HEK293 (cell line): Measurements from ENCODE around the gene HK2.

Experiments used
- CTCF ChIA-PET: fragments of 350-600 bp; formaldehyde crosslinking; extraction: SDS; loops from one replicate; lab custom pipeline; 2021; ENCODE audit warnings: antibody characterized with exemption; lab: Yijun Ruan, JAX
- POLR2A ChIA-PET: fragments of 300-600 bp; formaldehyde crosslinking; extraction: SDS; loops from one replicate; lab custom pipeline; 2020; ENCODE audit warnings: antibody characterized with exemption, inconsistent platforms; lab: Yijun Ruan, JAX
- H3K27ac ChIP-seq: fragments of 200-500 bp; sonication (Bioruptor generic); 2 replicates; pipeline ENCODE4 v1.5.1; 2014; ENCODE audit warnings: low read depth, low read length, control low read depth, inconsistent platforms; ENCODE audit errors: extremely low read depth
- H3K36me3 ChIP-seq, 2 experiments: fragments of 200-500 bp in 1 of 2; sonication (Bioruptor generic) in 1 of 2; 1 replicate in 1 of 2; 2 replicates in 1 of 2; pipeline ENCODE4 v1.5.1; 2014 to 2017; ENCODE audit warnings: inconsistent platforms in 2 of 2, low read length in 2 of 2; ENCODE audit not compliant: control insufficient read depth in 2 of 2, insufficient read depth in 1 of 2
- H3K4me1 ChIP-seq: fragments of 200-500 bp; sonication (Bioruptor generic); 2 replicates; pipeline ENCODE4 v1.5.1; 2014; ENCODE audit warnings: mild to moderate bottlenecking, low read length, inconsistent platforms; ENCODE audit not compliant: control insufficient read depth, insufficient read depth
- H3K4me3 ChIP-seq: 2 replicates; pipeline ENCODE4 v1.5.1; 2011; ENCODE audit warnings: low read depth, mild to moderate bottlenecking, control low read depth, low read length, moderate library complexity
- H3K9me3 ChIP-seq: fragments of 200-500 bp; sonication (Bioruptor generic); 2 replicates; pipeline ENCODE4 v1.5.1; 2014; ENCODE audit warnings: low read depth, low read length, inconsistent platforms; ENCODE audit not compliant: control insufficient read depth, insufficient read depth
- ELK4 ChIP-seq: IDR thresholded peaks from 2 replicates; pipeline ENCODE4 v1.6.1; 2011; ENCODE audit warnings: mild to moderate bottlenecking, low read depth, low read length, borderline replicate concordance
- TCF7L2 ChIP-seq: IDR thresholded peaks from 2 replicates; pipeline ENCODE4 v1.6.1; 2011; ENCODE audit warnings: low read depth, mild to moderate bottlenecking, inconsistent platforms, low read length, moderate library complexity, borderline replicate concordance
- ZBTB44 ChIP-seq: fragments of 450-650 bp; IDR thresholded peaks from 2 replicates; pipeline ENCODE4 v1.5.1; 2018; ENCODE audit warnings: missing biosample characterization, mild to moderate bottlenecking, missing genetic modification characterization
- ZIC2 ChIP-seq: fragments of 450-650 bp; formaldehyde crosslinking; IDR thresholded peaks from 2 replicates; pipeline ENCODE4 v1.5.1; 2016; ENCODE audit warnings: missing biosample characterization, missing genetic modification characterization
- ZNF140 ChIP-seq: fragments of 450-650 bp; formaldehyde crosslinking; IDR thresholded peaks from 2 replicates; pipeline ENCODE4 v1.5.1; 2016; ENCODE audit warnings: missing biosample characterization, missing genetic modification characterization
- ZNF239 ChIP-seq: fragments of 450-650 bp; formaldehyde crosslinking; IDR thresholded peaks from 2 replicates; pipeline ENCODE4 v1.5.1; 2016; ENCODE audit warnings: missing biosample characterization, missing genetic modification characterization
- ZNF302 ChIP-seq: fragments of 450-650 bp; formaldehyde crosslinking; IDR thresholded peaks from 2 replicates; pipeline ENCODE4 v1.5.1; 2016; ENCODE audit warnings: missing biosample characterization, missing genetic modification characterization, low read depth
- ZNF324 ChIP-seq: fragments of 450-650 bp; formaldehyde crosslinking; IDR thresholded peaks from 2 replicates; pipeline ENCODE4 v1.5.1; 2016; ENCODE audit warnings: missing biosample characterization, missing genetic modification characterization
- ZNF335 ChIP-seq: fragments of 450-650 bp; formaldehyde crosslinking; conservative IDR thresholded peaks from 2 replicates; pipeline ENCODE4 v1.5.1; 2016; ENCODE audit warnings: missing biosample characterization, missing genetic modification characterization
- ZNF350 ChIP-seq: fragments of 450-650 bp; formaldehyde crosslinking; IDR thresholded peaks from 2 replicates; pipeline ENCODE4 v1.5.0; 2017; ENCODE audit warnings: missing biosample characterization, mild to moderate bottlenecking, missing genetic modification characterization
- ZNF518A ChIP-seq: fragments of 450-650 bp; formaldehyde crosslinking; conservative IDR thresholded peaks from 2 replicates; pipeline ENCODE4 v1.5.1; 2016; ENCODE audit warnings: low read depth, missing biosample characterization, missing genetic modification characterization
- ZNF521 ChIP-seq: fragments of 450-650 bp; formaldehyde crosslinking; IDR thresholded peaks from 2 replicates; pipeline ENCODE4 v1.5.1; 2017; ENCODE audit warnings: missing biosample characterization, mild to moderate bottlenecking, missing genetic modification characterization
- ZNF529 ChIP-seq: fragments of 450-650 bp; formaldehyde crosslinking; IDR thresholded peaks from 2 replicates; pipeline ENCODE4 v1.5.1; 2017; ENCODE audit warnings: missing genetic modification characterization, missing biosample characterization; ENCODE audit not compliant: insufficient replicate concordance
- ZNF645 ChIP-seq: fragments of 450-650 bp; formaldehyde crosslinking; IDR thresholded peaks from 2 replicates; pipeline ENCODE4; 2016; ENCODE audit warnings: missing biosample characterization, missing genetic modification characterization
- ZNF837 ChIP-seq: fragments of 450-650 bp; formaldehyde crosslinking; IDR thresholded peaks from 2 replicates; pipeline ENCODE4 v1.5.1; 2016; ENCODE audit warnings: missing biosample characterization, missing genetic modification characterization

Gene HK2

GRCh38 chr2:74893332-74893731 lies 59.4 kb downstream of the HK2 start:
- Histone ChIP-seq H3K4me3 (no peak overlapping the region), H3K4me1 (no peaks in the 10 kb centered on the region), H3K27ac (no peak overlapping the region), H3K36me3 (peaks cover 0 to 26% of the 10 kb centered on the region in 2 experiments), H3K9me3 (no peaks in the 10 kb centered on the region)
- POLR2A ChIA-PET: no interaction called here
- CTCF ChIA-PET: interaction anchor here (1.2 kb wide), 1 partner anchor 14 kb away, joined by 3 read pairs; no protein-coding TSS in a partner anchor
- TF ChIP-seq ZNF518A (tag by site-specific recombination) (no peak), ZNF837 (tag by site-specific recombination) (no peak), ZBTB44 (no peak), ZNF302 (no peak), ZNF335 (tag by site-specific recombination) (no peak), ZNF645 (tag by site-specific recombination) (no peak)

- no peaks in the 10 kb centered on the region for H3K9me3 ChIP-seq
- TF ChIP-seq ZNF324 (tag by site-specific recombination): no peak
- no peak for TF ChIP-seq ZNF239 (tag by site-specific recombination)
- TF ChIP-seq, all 188 proteins: peak for 0
- peaks cover 0 to 16% of the 10 kb centered on the region in 2 experiments; a peak in 1 of 3 replicates for H3K36me3 ChIP-seq
- POLR2A ChIA-PET: no interaction called here
- no peak overlapping the region for H3K27ac ChIP-seq
- CTCF ChIA-PET: no interaction called here
- H3K4me3 ChIP-seq: no peak overlapping the region
- H3K4me1 ChIP-seq: no peaks in the 10 kb centered on the region
Measured at GRCh38 chr2:74894272-74894981, 60.5 kb downstream of the HK2 start.

GRCh38 chr2:74895001-74895400 lies 61.1 kb downstream of the HK2 start:
- CTCF ChIA-PET: no interaction called here
- no peaks in the 10 kb centered on the region for H3K9me3 ChIP-seq
- peaks cover 0 to 10% of the 10 kb centered on the region in 2 experiments; a peak in 1 of 3 replicates for H3K36me3 ChIP-seq
- no peak overlapping the region for H3K27ac ChIP-seq
- POLR2A ChIA-PET: no interaction called here
- no peaks in the 10 kb centered on the region for H3K4me1 ChIP-seq
- no peak overlapping the region for H3K4me3 ChIP-seq
- TF ChIP-seq ZNF521 (no peak), ZNF529 (tag by site-specific recombination) (no peak), ZNF140 (tag by site-specific recombination) (no peak), ZNF350 (tag by site-specific recombination) (no peak), ZIC2 (tag by site-specific recombination) (no peak), ELK4 (no peak), TCF7L2 (no peak)
